Heart left ventricle (tissue), 16 donors: ENCODE data around the gene AMMECR1. TPM values are rescaled to one million over a fixed set of nuclear protein-coding genes. Genes with fewer than 3 reads are reported as not detected.
A peak's percentile ranks its signal among the peaks of the same experiment; 100 is the strongest.

ENCODE experiments used
- ATAC-seq, 4 donors: fragments of 200-7000 bp; cut with Tn5 transposase; one replicate each; pipeline ENCODE4 v1.9.1; 2020 to 2022; ENCODE audit warnings: moderate library complexity in 4 of 4, mild to moderate bottlenecking in 3 of 4, moderate number of reproducible peaks in 1 of 4
- DNase-seq, 5 donors: peaks; one replicate each; pipeline ENCODE4 v3.0.0-alpha.2; 2020
- H3K27ac ChIP-seq, 12 donors: fragments of 200-600 bp; sonication (generic) in 4 of 12; one replicate each; pipeline versions ENCODE4 v1.5.0 to v1.8.0; 2016 to 2022; ENCODE audit warnings: mild to moderate bottlenecking in 2 of 12
- H3K27me3 ChIP-seq, 9 donors: fragments of 200-600 bp; sonication (generic) in 2 of 9; one replicate each; pipeline versions ENCODE4 v1.5.1 to v1.8.0; 2016 to 2022; ENCODE audit warnings: mild to moderate bottlenecking in 3 of 9
- H3K36me3 ChIP-seq, 9 donors: fragments of 200-600 bp; sonication (generic) in 2 of 9; one replicate each; pipeline versions ENCODE4 v1.5.0 to v1.8.0; 2018 to 2022; ENCODE audit warnings: mild to moderate bottlenecking in 2 of 9
- H3K4me1 ChIP-seq, 12 donors: fragments of 200-600 bp; sonication (generic) in 4 of 12; one replicate each; pipeline versions ENCODE4 v1.5.0 to v1.8.0; 2016 to 2022; ENCODE audit warnings: mild to moderate bottlenecking in 3 of 12
- H3K4me3 ChIP-seq, 12 donors: fragments of 200-600 bp; sonication (generic) in 4 of 12; one replicate each; pipeline versions ENCODE4 v1.5.0 to v1.8.0; 2017 to 2022; ENCODE audit warnings: mild to moderate bottlenecking in 9 of 12, moderate library complexity in 4 of 12
- H3K9me3 ChIP-seq, 12 donors: fragments of 200-600 bp; sonication (generic) in 4 of 12; one replicate each; pipeline versions ENCODE4 v1.5.0 to v1.8.0; 2016 to 2022; ENCODE audit warnings: mild to moderate bottlenecking in 1 of 12
- POLR2A ChIP-seq, 2 donors: fragments of 450-650 bp; IDR thresholded peaks; one replicate each; pipeline ENCODE4 v1.6.1; 2017; ENCODE audit warnings: antibody characterized with exemption in 2 of 2, mild to moderate bottlenecking in 2 of 2, moderate library complexity in 2 of 2
- WGBS, 4 donors: extraction: QIAGEN DNeasy Blood & Tissue Kit in 2 of 4; methylation state at CpG; one replicate each; pipeline versions ENCODE4 v1.1.5 to v1.1.7; 2013 to 2018; 5-methylcytosine and 5-hydroxymethylcytosine counted together
- intact Hi-C, 10 donors: fragments of 100-400 bp; cut with DNase I; formaldehyde crosslinking; loops; one replicate each; pipeline versions ENCODE4 v1.11.1 to v1.14.2; 2022
- polyA plus RNA-seq, 2 donors: library from polyadenylated mRNA; stranded (reverse); fragments of 200-250 nt; gene quantifications; one replicate each; pipeline ENCODE4 v1.2.3, GENCODE V29; 2013
- total RNA-seq, 9 donors: library from RNA; depleted of rRNA in 2 of 9; stranded (reverse); fragments of >200 nt in 2 of 9; fragmentation: NEBNext Ultra II Directional in 3 of 9; extraction: Animal tissue kit (Norgen Biotek cat#: 25700) in 3 of 9; gene quantifications; one replicate each; pipeline versions ENCODE4 v1.1.0 to v1.2.4, GENCODE V29; 2016 to 2023
- TF ChIP-seq, protein P1 (sequence below), 12 donors: fragments of 200-600 bp; sonication (generic) in 4 of 12; IDR thresholded peaks; one replicate each; pipeline versions ENCODE4 v1.5.0 to v1.8.0; 2018 to 2022; ENCODE audit warnings: antibody characterized with exemption in 12 of 12, mild to moderate bottlenecking in 5 of 12
- donor health status: ischemic (EF 13 %, LVEDD 7.1; RV severe dilation, severe dysfunction).
- donor health status: healthy with polysubstance abuse.
- donor health status: DM: no; HTN: yes; CAD: no.
- donor health status: DM: no; HTN: no; CAD: no.
- donor health status: ischemic (EF 25% LVEDD 6.9; RV normal size, moderate dysfunction).
- donor health status: ischemic (EF 25% LVEDD 5.7; RV mildly dilated, moderate dysfunction).
- donor health status: healthy.
- donor health status: DM: yes; HTN: yes; CAD: no.
- donor health status: ischemic (EF 35%, LVEDD 5.7; RV mildly dilated, moderate dysfunction).
- donor health status: nonischemic (EF 11% LVEDD 7.7; RV severe dilation, severe dysfunction).
- donor health status: DM: yes; HTN: yes; CAD: no.
- donor health status: PGD.
- donor health status: ischemic (EF 29% LVEDD 5.4; RV normal size, mild dysfunction).
- donor health status: nonischemic (EF 23%, LVEDD 6.1; RV moderate dilation, normal function).

The AMMECR1 gene
- total and polyA plus RNA-seq, 11 donors = 0.56 to 4.1 (median 1.1) TPM

DNA sequence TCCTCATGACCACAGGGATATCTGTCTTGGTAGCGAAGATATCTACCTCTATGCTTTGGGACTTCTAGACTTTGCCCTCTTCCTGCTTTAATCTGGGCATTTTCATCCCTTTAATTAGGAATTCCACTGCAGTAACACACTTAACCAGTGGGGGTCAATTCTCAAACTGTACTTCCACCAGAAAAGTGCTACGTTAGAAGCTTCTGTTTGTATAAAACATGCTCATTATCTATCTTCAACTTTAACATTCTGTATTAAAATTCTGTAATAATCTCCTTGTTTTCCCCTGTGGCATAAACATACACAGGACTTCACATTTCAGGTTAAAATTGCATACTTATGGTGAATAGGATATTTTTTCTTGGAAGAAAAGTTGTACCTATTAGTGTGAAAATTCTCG is 105.6 kb downstream of the AMMECR1 start:
- Histone ChIP-seq H3K9me3 (no peaks in the 10 kb centered on the region), H3K4me3 (no peak overlapping the region), H3K27me3 (no peaks in the 10 kb centered on the region), H3K4me1 (no peaks in the 10 kb centered on the region), H3K27ac (no peak overlapping the region), H3K36me3 (no peaks in the 10 kb centered on the region)
- DNase-seq (no peak), ATAC-seq (no peak)
- intact Hi-C loops = no loop called here
- 78 to 99% (median 85%) methylated on average over 3 of the region's 3 CpGs for WGBS, 4 donors
- TF ChIP-seq POLR2A (IDR thresholded peaks at IDR 0.05) = no peak
- TF ChIP-seq, protein P1, sequence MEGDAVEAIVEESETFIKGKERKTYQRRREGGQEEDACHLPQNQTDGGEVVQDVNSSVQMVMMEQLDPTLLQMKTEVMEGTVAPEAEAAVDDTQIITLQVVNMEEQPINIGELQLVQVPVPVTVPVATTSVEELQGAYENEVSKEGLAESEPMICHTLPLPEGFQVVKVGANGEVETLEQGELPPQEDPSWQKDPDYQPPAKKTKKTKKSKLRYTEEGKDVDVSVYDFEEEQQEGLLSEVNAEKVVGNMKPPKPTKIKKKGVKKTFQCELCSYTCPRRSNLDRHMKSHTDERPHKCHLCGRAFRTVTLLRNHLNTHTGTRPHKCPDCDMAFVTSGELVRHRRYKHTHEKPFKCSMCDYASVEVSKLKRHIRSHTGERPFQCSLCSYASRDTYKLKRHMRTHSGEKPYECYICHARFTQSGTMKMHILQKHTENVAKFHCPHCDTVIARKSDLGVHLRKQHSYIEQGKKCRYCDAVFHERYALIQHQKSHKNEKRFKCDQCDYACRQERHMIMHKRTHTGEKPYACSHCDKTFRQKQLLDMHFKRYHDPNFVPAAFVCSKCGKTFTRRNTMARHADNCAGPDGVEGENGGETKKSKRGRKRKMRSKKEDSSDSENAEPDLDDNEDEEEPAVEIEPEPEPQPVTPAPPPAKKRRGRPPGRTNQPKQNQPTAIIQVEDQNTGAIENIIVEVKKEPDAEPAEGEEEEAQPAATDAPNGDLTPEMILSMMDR (IDR thresholded peaks at IDR 0.05) = peak in 1 of 12 donors; percentile 19

DNA sequence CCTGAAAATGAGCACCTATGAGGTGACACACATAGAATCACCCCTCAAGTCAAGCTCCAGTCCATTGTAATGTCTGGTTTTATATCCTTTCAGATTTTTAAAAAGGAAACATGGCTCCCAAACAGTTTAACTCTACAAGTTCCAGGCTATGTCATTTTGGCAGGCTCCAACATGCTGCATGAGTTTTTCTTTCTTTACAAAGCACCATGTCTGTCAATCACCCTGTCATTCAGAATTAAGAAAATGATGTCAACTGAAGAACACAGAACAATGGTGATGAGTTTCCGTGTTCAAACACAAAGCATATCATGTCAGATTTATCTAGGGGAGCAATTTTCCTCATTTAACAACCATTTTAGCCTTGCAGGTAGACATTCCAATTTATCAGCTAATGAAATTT is 106.5 kb downstream of the AMMECR1 start:
- Histone ChIP-seq H3K9me3 (no peaks in the 10 kb centered on the region), H3K4me3 (no peak overlapping the region), H3K27me3 (peaks cover 0 to under 1% (median 0%) of the 10 kb centered on the region in 9 donors), H3K27ac (no peak overlapping the region), H3K4me1 (no peaks in the 10 kb centered on the region), H3K36me3 (no peaks in the 10 kb centered on the region)
- ATAC-seq (no peak), DNase-seq (no peak)
- WGBS, 4 donors = 66 to 100% (median 90%) methylated on average over 1 of the region's 1 CpG
- TF ChIP-seq POLR2A (IDR thresholded peaks at IDR 0.05) = no peak
- TF ChIP-seq, protein P1 (IDR thresholded peaks at IDR 0.05) = no peak
- intact Hi-C loops = no loop called here

DNA sequence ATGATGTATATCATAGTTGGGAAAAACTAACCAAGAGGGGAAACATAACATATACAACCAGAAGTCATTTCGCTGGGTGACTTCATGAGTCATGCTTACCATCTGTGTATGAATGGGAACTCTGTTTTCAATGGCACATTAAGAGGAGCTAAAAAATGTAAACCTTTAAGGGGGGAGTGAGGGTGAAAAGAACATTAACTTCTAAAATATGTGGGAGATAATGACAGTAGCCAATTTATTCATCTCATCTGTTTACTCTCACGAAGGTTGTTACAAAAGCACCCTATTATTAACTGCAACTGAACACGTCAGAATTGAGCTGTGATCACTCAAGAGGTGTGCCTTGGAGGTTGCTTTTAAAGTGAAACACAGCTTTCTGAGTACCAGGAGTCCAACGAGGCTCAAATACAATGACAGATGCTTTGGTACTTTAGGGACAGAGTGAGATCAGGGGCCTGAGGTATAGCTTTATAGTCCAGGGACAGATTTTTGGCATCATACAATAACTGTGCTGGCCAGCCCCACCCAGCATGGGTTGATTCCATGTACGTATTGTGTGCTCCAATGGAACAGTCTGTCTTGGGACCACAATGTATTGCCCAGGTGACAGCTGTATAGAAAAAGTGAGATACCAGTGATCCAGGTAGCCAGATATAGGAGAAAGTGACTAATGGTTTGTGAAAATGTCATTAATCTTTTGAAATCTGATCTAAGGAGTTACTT is 107.3 kb downstream of the AMMECR1 start:
- no peak for DNase-seq
- Histone ChIP-seq H3K27ac (no peak overlapping the region), H3K36me3 (no peaks in the 10 kb centered on the region), H3K9me3 (no peaks in the 10 kb centered on the region), H3K4me3 (no peak overlapping the region), H3K4me1 (no peaks in the 10 kb centered on the region), H3K27me3 (peaks cover 0 to 8% (median 0%) of the 10 kb centered on the region in 9 donors)
- WGBS, 4 donors = 36 to 60% (median 53%) methylated on average over 5 of the region's 5 CpGs
- TF ChIP-seq, protein P1 (IDR thresholded peaks at IDR 0.05) = no peak
- no peak for TF ChIP-seq POLR2A (IDR thresholded peaks at IDR 0.05)
- no peak for ATAC-seq
- intact Hi-C loops = no loop called here

DNA sequence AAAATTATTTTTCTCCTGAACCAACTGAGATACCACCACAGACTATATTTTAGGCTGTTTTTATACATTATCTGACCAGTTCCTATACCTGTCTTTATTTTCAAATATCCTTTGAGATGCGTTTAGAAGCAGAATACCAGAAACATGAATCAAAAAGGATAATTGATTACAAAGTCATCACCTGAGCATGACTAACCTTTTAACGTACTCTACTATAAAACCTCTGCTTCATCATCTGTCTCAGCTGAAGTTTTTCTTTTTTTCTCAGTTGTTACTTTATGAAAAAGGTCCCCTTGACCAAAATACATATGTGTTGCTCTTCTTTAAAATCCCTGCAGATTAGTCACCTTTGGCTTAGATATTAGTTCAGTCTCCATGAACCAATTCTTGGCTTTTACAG is 109.8 kb downstream of the AMMECR1 start:
- H3K27me3 ChIP-seq = peaks cover 0 to 8% (median 0%) of the 10 kb centered on the region in 9 donors
- H3K4me1 ChIP-seq = no peaks in the 10 kb centered on the region
- no peak overlapping the region for H3K27ac ChIP-seq
- H3K36me3 ChIP-seq = no peaks in the 10 kb centered on the region
- H3K4me3 ChIP-seq = no peak overlapping the region
- TF ChIP-seq, protein P1 (IDR thresholded peaks at IDR 0.05) = no peak
- no peak for TF ChIP-seq POLR2A (IDR thresholded peaks at IDR 0.05)
- DNase-seq (no peak), ATAC-seq (no peak)
- intact Hi-C loops = no loop called here
- 75 to 99% (median 87%) methylated on average over 2 of the region's 2 CpGs for WGBS, 4 donors
- no peaks in the 10 kb centered on the region for H3K9me3 ChIP-seq
